Lung (tissue), 12 donors: ENCODE data around the gene BSPH1. TPM values are rescaled to one million over a fixed set of nuclear protein-coding genes. Genes with fewer than 3 reads are reported as not detected.

Experiments
- ATAC-seq: fragments of 200-7000 bp; cut with Tn5 transposase; one replicate; pipeline ENCODE4 v1.9.1; 2020; ENCODE audit warnings: moderate number of reproducible peaks; ENCODE audit not compliant: insufficient read depth, low FRiP score
- DNase-seq, 3 donors: peaks; one replicate each; pipeline ENCODE4 v3.0.0-alpha.2; 2013 to 2017
- H3K27ac ChIP-seq, 2 donors: one replicate each; pipeline ENCODE4 v1.5.1; 2013; ENCODE audit warnings: mild to moderate bottlenecking in 2 of 2, moderate library complexity in 2 of 2, control low read depth in 1 of 2, inconsistent platforms in 1 of 2, low read depth in 1 of 2, low read length in 1 of 2
- H3K27me3 ChIP-seq, 3 donors: one replicate each; pipeline ENCODE4 v1.5.1; 2013; ENCODE audit warnings: low read length in 2 of 3; ENCODE audit not compliant: control insufficient read depth in 3 of 3, insufficient read depth in 3 of 3
- H3K36me3 ChIP-seq, 4 donors: one replicate each; pipeline ENCODE4 v1.5.1; 2013; ENCODE audit warnings: low read length in 4 of 4, mild to moderate bottlenecking in 1 of 4, moderate library complexity in 1 of 4; ENCODE audit not compliant: control insufficient read depth in 4 of 4, insufficient read depth in 4 of 4
- H3K4me1 ChIP-seq, 5 donors: one replicate each; pipeline ENCODE4 v1.5.1; 2013; ENCODE audit warnings: low read length in 5 of 5, mild to moderate bottlenecking in 2 of 5, moderate library complexity in 1 of 5; ENCODE audit not compliant: control insufficient read depth in 5 of 5, insufficient read depth in 5 of 5
- H3K4me3 ChIP-seq: one replicate; pipeline ENCODE4 v1.5.1; 2013; ENCODE audit warnings: mild to moderate bottlenecking, control low read depth, moderate library complexity
- H3K9ac ChIP-seq, 2 donors: one replicate each; pipeline ENCODE4 v1.5.1; 2013; ENCODE audit warnings: low read length in 2 of 2, control low read depth in 1 of 2; ENCODE audit not compliant: insufficient read depth in 1 of 2
- H3K9me3 ChIP-seq, 4 donors: one replicate each; pipeline ENCODE4 v1.5.1; 2013; ENCODE audit warnings: low read length in 3 of 4, mild to moderate bottlenecking in 1 of 4, moderate library complexity in 1 of 4; ENCODE audit not compliant: control insufficient read depth in 4 of 4, insufficient read depth in 3 of 4
- CTCF ChIP-seq: IDR thresholded peaks from 2 replicates; pipeline ENCODE4 v1.5.1; 2012; ENCODE audit warnings: mild to moderate bottlenecking; ENCODE audit errors: control extremely low read depth, extremely low read depth
- WGBS, 2 donors: extraction: QIAGEN DNeasy Blood & Tissue Kit; methylation state at CpG; one replicate each; pipeline ENCODE4 v1.1.7; 2013; 5-methylcytosine and 5-hydroxymethylcytosine counted together
- polyA plus RNA-seq, 2 donors: library from polyadenylated mRNA; stranded (reverse); fragments of 200-250 nt; gene quantifications; one replicate each; pipeline ENCODE4 v1.2.1, GENCODE V29; 2013
- total RNA-seq, 2 donors: library from RNA; depleted of rRNA in 1 of 2; stranded (reverse); fragments of >200 nt in 1 of 2; gene quantifications; one replicate each; pipeline ENCODE4 v1.2.1, GENCODE V29; 2014 to 2021
- donor health status: control.
- donor health status: control.
- donor health status: Bipolar disorder and iron deficiency.
- donor health status: healthy.
- donor health status: DM: yes; HTN: yes; CAD: no.

Gene BSPH1
- total and polyA plus RNA-seq, 4 donors, result not detected

GRCh38 chr19:48006762-48007161, 14.8 kb upstream of the BSPH1 start:
- Histone ChIP-seq H3K27me3 (no peaks in the 10 kb centered on the region), H3K27ac (no peak overlapping the region), H3K36me3 (no peaks in the 10 kb centered on the region), H3K4me1 (no peaks in the 10 kb centered on the region), H3K9ac (no peak overlapping the region), H3K4me3 (no peak overlapping the region), H3K9me3 (no peaks in the 10 kb centered on the region)
- no peak for DNase-seq
- TF ChIP-seq CTCF, result no peak
- 78 to 83% methylated on average over 6 of the region's 6 CpGs for WGBS, 2 donors
- no peak for ATAC-seq

GRCh38 chr19:48004236-48004635, 12.3 kb upstream of the BSPH1 start:
- Histone ChIP-seq H3K27ac (no peak overlapping the region), H3K4me3 (no peak overlapping the region), H3K36me3 (no peaks in the 10 kb centered on the region), H3K27me3 (no peaks in the 10 kb centered on the region), H3K4me1 (no peaks in the 10 kb centered on the region), H3K9me3 (peaks cover 0 to 4% (median 0%) of the 10 kb centered on the region in 4 donors), H3K9ac (no peak overlapping the region)
- TF ChIP-seq CTCF, result no peak
- WGBS, 2 donors, result 71 to 78% methylated on average over 6 of the region's 6 CpGs
- DNase-seq, result no peak
- no peak for ATAC-seq

- no peak overlapping the region for H3K4me3 ChIP-seq
- H3K27ac ChIP-seq, result no peak overlapping the region
- H3K36me3 ChIP-seq, result no peaks in the 10 kb centered on the region
- H3K4me1 ChIP-seq, result no peaks in the 10 kb centered on the region
- no peaks in the 10 kb centered on the region for H3K27me3 ChIP-seq
- peaks cover 0 to 4% (median 0%) of the 10 kb centered on the region in 4 donors for H3K9me3 ChIP-seq
- DNase-seq (no peak), ATAC-seq (no peak)
- no peak for TF ChIP-seq CTCF
- no peak overlapping the region for H3K9ac ChIP-seq
- WGBS, 2 donors, result 83 to 85% methylated on average over 6 of the region's 6 CpGs
These were observed 8.9 kb upstream of the BSPH1 start for GRCh38 chr19:48000846-48001245.

- H3K4me3 ChIP-seq, result no peak overlapping the region
- H3K4me1 ChIP-seq, result no peaks in the 10 kb centered on the region
- DNase-seq (no peak), ATAC-seq (no peak)
- no peaks in the 10 kb centered on the region for H3K36me3 ChIP-seq
- H3K9ac ChIP-seq, result no peak overlapping the region
- no peak for TF ChIP-seq CTCF
- no peak overlapping the region for H3K27ac ChIP-seq
- WGBS, 2 donors, result 81 to 87% methylated on average over 6 of the region's 6 CpGs
- peaks cover 0 to 4% (median 0%) of the 10 kb centered on the region in 4 donors for H3K9me3 ChIP-seq
- no peaks in the 10 kb centered on the region for H3K27me3 ChIP-seq
These were observed 6.8 kb upstream of the BSPH1 start for GRCh38 chr19:47998800-47999199.
